HEK293 (cell line): ENCODE data around the gene RABL3.

Experiments used
- FEZF1 ChIP-seq: fragments of 450-650 bp; formaldehyde crosslinking; IDR thresholded peaks from 2 replicates; pipeline ENCODE4 v1.5.1; 2016; ENCODE audit warnings: missing biosample characterization, missing genetic modification characterization
- SCRT2 ChIP-seq: fragments of 450-650 bp; formaldehyde crosslinking; IDR thresholded peaks from 2 replicates; pipeline ENCODE4 v1.5.1; 2016; ENCODE audit warnings: missing biosample characterization, missing genetic modification characterization
- SP2 ChIP-seq: fragments of 450-650 bp; formaldehyde crosslinking; IDR thresholded peaks from 2 replicates; pipeline ENCODE4 v1.5.1; 2016; ENCODE audit warnings: missing biosample characterization, missing genetic modification characterization
- YY1 ChIP-seq: fragments of 450-650 bp; formaldehyde crosslinking; IDR thresholded peaks from 2 replicates; pipeline ENCODE4 v1.5.1; 2018; ENCODE audit warnings: missing biosample characterization, missing genetic modification characterization
- ZBTB17 ChIP-seq: fragments of 450-650 bp; formaldehyde crosslinking; IDR thresholded peaks from 2 replicates; pipeline ENCODE4 v1.5.1; 2016; ENCODE audit warnings: missing biosample characterization, missing genetic modification characterization
- ZBTB7A ChIP-seq: fragments of 450-650 bp; formaldehyde crosslinking; IDR thresholded peaks from 2 replicates; pipeline ENCODE4 v1.5.1; 2016; ENCODE audit warnings: low read depth, missing biosample characterization, missing genetic modification characterization
- ZIC2 ChIP-seq: fragments of 450-650 bp; formaldehyde crosslinking; IDR thresholded peaks from 2 replicates; pipeline ENCODE4 v1.5.1; 2016; ENCODE audit warnings: missing biosample characterization, missing genetic modification characterization
- ZNF146 ChIP-seq: fragments of 450-650 bp; formaldehyde crosslinking; IDR thresholded peaks from 2 replicates; pipeline ENCODE4 v1.5.1; 2016; ENCODE audit warnings: missing biosample characterization, missing genetic modification characterization
- ZNF184 ChIP-seq: fragments of 450-650 bp; IDR thresholded peaks from 2 replicates; pipeline ENCODE4 v1.5.1; 2018; ENCODE audit warnings: missing biosample characterization, mild to moderate bottlenecking, missing genetic modification characterization
- TF ChIP-seq, protein P1 (sequence below): fragments of 450-650 bp; formaldehyde crosslinking; IDR thresholded peaks from 2 replicates; pipeline ENCODE4 v1.5.1; 2016; ENCODE audit warnings: missing biosample characterization, missing genetic modification characterization
- TF ChIP-seq, protein P2 (sequence below): fragments of 450-650 bp; formaldehyde crosslinking; IDR thresholded peaks from 2 replicates; pipeline ENCODE4 v1.5.1; 2016; ENCODE audit warnings: missing biosample characterization, missing genetic modification characterization

DNA sequence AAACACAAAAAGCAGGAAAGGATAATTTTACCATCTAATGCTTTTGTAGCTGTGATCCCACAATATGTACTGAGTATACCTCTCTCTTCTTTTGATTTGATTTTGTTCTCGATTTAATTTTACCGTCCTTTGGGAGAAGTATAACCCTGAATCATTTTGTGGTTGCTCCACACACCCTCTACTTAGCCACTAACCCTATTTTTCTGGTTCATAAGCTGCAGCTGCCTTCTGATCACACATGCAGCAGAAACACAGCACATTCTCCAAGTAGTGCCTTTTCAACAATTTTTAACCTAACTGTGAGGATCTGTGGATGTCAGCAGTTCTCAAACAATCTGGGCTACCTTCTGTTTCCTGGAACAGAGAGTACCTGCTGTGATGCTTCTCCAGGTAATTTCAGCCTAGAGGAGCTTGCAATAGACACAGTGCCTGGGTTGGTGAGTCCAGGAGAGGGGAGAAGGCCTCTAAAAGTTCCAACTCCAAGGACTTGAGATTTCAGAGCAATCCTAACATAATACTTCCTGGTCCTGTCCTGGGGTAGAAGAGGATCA, 100.5 kb downstream of the RABL3 start:
- TF ChIP-seq ZNF184 (tag by site-specific recombination) (no peak), FEZF1 (tag by site-specific recombination) (no peak), ZIC2 (no peak), ZBTB7A (tag by site-specific recombination) (no peak), SP2 (tag by site-specific recombination) (no peak), SCRT2 (no peak), YY1 (tag by site-specific recombination) (no peak), ZBTB17 (tag by site-specific recombination) (no peak), ZNF146 (tag by site-specific recombination) (no peak)
- TF ChIP-seq, protein P1, sequence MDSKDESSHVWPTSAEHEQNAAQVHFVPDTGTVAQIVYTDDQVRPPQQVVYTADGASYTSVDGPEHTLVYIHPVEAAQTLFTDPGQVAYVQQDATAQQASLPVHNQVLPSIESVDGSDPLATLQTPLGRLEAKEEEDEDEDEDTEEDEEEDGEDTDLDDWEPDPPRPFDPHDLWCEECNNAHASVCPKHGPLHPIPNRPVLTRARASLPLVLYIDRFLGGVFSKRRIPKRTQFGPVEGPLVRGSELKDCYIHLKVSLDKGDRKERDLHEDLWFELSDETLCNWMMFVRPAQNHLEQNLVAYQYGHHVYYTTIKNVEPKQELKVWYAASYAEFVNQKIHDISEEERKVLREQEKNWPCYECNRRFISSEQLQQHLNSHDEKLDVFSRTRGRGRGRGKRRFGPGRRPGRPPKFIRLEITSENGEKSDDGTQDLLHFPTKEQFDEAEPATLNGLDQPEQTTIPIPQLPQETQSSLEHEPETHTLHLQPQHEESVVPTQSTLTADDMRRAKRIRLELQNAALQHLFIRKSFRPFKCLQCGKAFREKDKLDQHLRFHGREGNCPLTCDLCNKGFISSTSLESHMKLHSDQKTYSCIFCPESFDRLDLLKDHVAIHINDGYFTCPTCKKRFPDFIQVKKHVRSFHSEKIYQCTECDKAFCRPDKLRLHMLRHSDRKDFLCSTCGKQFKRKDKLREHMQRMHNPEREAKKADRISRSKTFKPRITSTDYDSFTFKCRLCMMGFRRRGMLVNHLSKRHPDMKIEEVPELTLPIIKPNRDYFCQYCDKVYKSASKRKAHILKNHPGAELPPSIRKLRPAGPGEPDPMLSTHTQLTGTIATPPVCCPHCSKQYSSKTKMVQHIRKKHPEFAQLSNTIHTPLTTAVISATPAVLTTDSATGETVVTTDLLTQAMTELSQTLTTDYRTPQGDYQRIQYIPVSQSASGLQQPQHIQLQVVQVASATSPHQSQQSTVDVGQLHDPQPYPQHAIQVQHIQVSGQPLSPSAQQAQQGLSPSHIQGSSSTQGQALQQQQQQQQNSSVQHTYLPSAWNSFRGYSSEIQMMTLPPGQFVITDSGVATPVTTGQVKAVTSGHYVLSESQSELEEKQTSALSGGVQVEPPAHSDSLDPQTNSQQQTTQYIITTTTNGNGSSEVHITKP, result no peak
- TF ChIP-seq, protein P2, sequence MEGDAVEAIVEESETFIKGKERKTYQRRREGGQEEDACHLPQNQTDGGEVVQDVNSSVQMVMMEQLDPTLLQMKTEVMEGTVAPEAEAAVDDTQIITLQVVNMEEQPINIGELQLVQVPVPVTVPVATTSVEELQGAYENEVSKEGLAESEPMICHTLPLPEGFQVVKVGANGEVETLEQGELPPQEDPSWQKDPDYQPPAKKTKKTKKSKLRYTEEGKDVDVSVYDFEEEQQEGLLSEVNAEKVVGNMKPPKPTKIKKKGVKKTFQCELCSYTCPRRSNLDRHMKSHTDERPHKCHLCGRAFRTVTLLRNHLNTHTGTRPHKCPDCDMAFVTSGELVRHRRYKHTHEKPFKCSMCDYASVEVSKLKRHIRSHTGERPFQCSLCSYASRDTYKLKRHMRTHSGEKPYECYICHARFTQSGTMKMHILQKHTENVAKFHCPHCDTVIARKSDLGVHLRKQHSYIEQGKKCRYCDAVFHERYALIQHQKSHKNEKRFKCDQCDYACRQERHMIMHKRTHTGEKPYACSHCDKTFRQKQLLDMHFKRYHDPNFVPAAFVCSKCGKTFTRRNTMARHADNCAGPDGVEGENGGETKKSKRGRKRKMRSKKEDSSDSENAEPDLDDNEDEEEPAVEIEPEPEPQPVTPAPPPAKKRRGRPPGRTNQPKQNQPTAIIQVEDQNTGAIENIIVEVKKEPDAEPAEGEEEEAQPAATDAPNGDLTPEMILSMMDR (tag by site-specific recombination), result no peak
